Activated CD4-positive, alpha-beta T cell treated with anti-CD3 and anti-CD28 coated beads, Interleukin-2, amount 50 U/mL, for 48 hours (primary cell): ENCODE results near the gene RPAP3.
"Not testable (repeated sequence)": the region's sequence is repeated elsewhere in the genome, so short reads cannot be mapped to it uniquely, and the experiment has no call there.

Source experiments
- DNase-seq, 2 experiments: peaks; one replicate each; pipeline ENCODE4 v3.0.0-alpha.2; 2020

RPAP3 gene

DNA sequence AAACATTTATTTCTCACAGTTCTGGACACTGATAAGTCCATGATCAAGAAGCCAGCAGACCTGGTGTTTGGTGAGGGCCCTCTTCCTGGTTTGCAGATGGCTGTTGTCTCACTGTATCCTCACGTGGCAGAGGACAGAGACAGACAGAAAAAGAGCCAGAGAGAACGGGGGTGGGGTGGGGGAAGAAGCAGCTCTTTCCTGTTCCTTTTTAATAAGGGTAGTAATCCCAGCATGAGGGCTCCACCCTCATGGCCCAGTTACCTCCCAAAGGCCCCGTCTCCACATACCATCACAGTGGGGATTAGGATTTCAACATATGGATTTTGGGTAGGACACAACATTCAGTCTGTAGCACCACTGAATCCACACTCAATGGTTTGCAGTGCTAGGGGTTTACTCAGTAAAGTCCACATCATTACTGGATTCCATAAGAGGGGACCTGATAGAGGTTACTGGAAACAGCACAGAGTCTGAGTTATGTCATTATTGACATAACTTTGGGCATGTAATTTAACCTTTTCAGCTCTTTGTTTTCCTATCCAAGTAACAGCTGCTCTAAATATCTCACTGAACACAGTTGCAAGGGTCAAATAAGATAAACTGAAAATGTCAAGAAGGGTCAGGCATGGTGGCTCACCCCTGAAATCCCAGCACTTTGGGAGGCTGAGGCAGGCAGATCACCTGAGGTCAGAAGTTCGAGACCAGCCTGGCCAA is 53.2 kb downstream of the RPAP3 start:
- DNase-seq = no peak

DNA sequence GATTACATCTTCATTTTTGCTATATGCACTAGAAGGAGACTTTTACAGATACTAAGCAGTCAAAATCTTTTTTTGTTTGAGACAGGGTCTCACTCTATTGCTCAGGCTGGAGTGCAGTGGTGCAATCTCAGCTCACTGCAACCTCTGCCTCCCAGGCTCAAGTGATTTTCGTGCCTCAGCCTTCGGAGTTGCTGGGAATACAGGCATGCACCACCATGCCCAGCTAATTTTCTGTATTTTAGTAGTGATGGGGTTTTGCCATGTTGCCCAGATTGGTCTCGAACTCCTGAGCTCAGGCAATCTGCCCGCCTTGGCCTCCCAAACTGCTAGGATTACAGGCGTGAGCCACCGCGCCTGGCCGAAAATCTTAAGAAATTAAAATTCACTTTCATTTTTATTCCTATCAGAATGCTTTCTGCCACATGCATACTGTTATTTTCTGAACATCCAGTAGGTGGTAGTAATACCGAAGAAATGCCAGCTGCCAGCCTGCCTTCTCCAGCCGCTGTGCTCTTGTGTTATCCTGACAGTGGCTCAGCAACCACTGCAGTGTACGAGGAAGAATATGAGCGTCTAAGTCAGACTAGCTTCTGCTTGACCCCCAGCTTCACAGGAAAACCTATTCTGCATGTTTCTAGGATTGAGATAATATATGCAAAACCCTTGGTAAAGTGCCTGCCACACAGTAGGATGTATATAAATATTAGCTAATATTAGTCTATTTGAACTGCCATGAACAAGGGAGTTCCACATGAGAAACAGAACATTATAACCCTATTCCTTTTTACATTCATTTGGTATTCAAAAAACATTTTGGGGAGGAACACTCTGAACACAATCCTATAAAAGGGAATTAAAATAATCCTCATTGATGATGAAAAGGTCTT is 54.2 kb downstream of the RPAP3 start:
- DNase-seq = peak; percentile 36 to 43

DNA sequence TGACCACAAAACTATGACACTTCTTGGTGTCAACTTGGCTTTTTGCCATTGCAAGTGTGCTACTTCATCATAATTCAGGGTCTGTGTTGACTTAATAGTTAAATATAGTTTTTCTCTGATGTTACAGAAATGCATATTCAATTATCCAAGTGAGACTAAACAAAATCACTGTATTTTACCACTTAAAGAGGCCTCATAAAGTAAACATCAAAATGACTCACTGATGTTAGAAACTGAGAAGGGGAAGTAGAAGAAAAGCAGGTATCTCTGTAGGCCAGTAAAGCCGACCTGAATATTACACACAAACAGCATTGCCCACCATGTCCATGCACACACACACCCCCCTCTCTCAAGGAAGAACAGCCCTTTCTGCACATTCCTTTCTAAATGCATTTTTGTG is 55.4 kb downstream of the RPAP3 start:
- DNase-seq = no peak

DNA sequence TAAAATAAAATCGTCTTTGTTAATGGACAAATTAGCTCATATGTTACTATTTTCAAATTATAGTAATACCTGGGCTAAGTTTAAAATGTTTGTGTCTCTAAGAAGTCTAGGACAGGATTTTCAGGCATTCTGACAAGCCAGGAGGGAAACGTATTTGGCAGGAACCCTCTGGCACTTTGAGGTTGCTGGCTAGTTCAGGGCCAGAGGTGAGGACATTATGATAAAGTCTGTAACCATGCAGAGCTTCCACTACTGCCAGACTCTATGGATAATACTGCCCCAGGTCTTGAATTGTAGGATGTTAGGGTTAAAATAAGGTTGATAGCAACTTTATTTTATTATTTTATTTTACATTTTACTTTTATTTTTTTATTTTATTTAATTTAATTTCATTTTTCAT is 56.4 kb downstream of the RPAP3 start:
- no peak for DNase-seq

DNA sequence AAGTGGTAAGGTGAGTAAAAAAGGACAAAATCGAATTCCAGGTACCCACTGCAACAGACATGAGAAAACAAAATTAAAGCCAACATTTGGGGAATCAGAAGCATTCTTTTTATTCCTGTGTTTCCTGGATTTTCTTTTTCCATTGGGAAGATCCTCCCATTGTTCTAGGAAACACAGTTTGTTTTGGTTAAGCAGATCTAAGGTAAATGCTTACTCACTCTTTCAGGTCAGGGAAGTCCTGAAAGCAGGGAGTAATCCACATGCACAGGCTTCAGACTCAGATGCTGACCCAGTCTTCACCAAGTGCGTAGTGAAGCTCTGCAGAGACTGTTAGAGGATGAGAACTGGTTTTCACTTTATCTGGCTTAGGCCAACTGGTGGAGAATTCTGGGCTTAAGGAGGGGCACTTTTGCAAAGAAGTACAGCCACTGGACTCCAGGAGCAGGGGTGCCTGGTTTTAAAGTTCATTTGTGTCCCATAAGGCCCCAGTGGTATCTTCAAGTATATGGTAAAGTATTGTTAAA is 57.7 kb downstream of the RPAP3 start:
- DNase-seq = no peak

DNA sequence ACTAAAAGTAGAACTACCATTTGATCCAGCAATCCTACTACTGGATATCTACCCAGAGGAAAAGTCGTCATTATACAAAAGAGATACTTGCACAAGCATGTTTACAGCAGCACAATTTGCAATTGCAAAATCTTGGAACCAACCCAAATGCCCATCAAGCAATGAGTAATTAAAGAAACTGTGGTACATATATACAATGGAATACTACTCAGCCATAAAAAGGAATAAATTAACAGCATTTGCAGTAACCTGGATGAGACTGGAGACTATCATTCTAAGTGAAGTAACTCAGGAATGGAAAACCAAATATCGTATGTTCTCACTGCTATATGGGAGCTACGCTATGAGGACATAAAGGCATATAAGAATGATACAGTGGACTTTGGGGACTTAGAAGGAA is 63.5 kb downstream of the RPAP3 start:
- not testable (repeated sequence) for DNase-seq

DNA sequence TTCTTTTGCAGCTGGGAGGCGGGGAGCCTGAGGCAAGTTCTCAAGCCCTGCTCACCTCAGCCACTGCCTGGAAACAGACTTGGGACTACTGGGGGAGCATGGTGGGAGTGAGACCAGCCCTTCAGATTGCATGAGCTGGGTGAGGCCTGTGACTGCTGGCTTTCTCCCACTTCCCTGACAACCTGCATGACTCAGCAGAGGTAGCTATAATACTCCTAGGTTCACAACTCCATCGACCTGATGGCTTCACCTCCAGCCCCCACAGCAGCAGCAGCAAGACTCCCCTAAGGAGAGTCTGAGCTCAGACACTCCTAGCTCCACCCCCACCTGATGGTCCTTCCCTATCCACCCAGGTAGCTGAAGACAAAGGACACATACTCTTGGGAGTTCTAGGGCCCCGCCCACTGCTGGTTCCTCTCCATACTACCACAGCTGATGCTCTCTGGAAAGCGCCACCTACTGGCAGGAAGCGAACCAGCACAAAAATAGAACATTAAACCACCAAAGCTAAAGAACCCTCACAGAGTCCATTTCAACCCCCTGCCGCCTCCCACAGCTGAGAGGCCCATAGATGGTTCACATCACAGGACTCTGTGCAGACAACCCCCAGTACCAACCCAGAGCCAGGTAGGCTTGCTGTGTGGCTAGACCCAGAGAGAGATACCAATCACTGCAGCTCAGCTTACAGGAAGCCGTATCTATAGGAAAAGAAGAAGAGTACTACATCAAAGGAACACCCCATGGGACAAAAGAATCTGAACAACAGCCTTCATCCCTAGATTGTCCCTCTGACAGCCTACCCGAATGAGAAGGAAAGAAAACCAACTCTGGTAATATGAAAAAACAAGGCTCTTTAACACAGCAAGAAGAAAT is 68.7 kb downstream of the RPAP3 start:
- peak; percentile 56 to 68 for DNase-seq

DNA sequence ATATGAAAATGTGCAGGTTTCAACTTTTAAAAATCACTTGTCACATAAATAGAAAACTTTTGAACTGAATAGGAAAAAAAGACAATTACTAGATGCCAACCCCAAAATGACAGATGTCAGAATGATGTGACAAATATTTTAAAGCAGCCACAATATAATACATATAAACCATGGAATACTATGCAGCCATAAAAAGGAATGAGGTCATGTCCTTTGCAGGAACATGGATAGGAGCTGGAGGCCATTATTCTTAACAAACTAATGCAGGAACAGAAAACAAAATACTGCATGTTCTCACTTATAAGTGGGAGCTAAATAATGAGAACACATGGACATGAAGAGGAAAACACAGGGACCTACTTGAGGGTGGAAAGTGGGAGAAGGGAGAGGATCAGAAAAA is 70.1 kb downstream of the RPAP3 start:
- not testable (repeated sequence) for DNase-seq

DNA sequence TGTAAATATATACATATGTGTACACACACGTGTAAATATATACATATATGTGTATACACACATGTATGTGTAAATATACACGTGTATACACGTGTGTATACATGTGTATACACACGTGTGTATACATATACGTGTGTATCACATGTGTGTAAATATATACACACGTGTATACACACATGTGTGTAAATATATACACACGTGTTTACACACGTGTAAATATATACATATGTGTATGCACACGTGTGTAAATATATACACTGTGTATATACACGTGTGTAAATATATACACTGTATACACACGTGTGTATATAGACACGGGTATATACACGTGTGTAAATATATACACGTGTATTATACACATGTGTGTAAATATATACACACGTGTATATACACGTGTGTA is 71.7 kb downstream of the RPAP3 start:
- no peak for DNase-seq

DNA sequence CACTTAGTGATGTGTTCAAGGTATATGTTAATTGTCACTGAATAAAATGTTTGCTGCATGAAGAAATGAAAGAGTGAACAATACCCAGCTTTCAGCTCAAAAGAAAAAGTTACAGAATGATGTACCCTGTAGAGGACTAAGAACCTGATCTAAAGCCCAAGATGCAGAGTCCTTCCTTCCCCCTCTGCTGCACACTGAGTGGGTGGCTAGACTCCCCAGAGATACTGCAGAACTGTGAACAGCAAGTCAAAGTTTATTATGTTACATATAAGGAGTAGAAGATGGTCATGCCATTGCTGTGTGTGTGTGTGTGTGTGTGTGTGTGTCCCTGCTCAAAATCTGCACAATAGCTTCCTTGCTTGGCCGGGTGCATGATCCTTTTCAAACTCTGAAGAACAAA is 83.9 kb downstream of the RPAP3 start:
- DNase-seq = no peak

DNA sequence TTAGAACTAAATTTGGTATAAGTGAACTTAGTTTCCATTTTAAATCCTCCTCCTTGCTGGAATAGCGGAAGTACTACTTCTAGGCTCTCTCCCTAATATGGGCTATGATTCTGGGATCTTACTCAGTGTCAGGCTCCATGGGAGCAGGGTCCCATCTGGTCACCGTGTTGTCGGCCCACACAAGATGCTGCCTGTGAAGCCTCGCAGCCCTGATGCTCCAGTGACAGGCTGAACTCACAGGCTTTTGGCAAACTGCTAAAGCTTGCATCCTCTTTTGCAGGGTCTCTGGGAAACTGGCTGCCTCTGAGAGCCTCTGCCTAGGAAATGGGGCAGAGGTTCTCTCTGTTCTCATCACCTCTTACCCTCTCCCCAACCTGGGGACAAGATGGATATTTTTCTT is 88.4 kb downstream of the RPAP3 start:
- DNase-seq = no peak

DNA sequence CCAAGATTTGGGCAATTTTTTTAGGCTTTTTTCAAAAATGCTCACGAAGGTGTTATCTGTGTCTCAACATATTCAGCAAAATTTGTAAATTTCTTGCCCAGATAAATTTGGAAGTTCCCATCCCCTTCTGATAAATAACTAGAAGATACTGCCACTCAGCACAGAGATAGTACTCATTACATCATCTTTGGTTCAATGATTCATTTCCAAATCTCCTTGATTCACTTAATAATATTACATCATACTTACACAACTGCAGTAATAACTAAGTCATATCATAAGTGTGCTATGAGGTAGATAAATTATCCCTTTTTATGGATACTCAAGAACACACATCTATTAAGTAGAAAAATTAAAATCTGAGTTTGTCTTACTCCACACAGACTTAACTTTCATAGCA is 89.4 kb downstream of the RPAP3 start:
- DNase-seq = no peak

DNA sequence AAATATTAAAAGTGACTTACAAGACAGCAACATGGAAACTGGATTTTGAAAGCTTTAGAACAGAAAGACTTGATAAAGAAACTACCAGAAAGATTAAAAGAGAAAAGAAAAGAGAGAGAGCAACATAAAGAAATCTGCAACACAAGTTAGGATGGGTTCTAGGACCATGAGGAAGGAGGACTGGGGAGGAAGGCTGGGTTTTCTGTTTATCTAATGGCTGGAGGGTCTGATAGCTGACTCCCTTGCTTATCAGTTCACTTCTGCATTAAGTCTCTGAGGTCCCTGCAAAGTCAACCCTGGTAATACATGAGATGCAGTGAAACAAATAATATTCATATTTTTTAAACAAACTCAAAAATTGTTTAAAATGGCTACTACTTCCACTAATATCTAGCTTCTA is 90.1 kb downstream of the RPAP3 start:
- no peak for DNase-seq

DNA sequence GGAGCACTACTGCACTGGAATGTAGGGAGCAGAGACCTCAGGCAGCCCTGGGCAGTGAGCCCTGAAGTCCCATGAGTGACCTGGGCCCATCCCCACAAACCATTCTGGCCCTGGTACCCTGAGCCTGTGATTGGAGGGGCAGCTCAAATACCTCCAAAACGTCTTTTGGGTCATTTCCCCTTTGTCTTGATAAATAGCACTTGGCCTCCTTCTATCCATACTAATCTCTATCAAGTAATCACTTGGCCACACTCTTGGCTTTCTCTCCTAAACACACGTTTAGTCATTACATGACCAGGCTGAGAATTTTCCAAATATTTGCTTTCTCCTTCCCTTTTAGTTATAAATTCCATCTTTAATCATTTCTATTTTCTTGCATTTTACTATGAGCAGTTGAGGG is 91.3 kb downstream of the RPAP3 start:
- no peak for DNase-seq

DNA sequence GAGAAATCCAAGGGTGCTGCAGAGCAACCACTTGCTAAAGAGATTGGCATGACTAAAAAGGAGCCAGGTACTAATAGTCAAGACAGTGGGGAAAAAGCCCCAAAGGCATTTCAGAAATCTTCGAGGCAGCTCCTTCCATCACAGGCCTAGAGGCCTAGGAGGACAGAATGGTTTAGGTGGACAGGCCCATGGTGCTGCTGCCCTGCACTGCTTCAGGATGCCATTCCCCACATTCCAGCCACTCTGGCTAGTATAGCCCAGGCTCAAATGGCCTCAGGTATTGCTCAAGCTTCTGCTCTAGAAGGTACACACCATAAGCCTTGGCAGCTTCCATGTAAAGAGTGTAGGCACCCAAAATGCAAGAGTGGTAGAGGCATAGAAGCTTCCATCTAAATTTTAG is 92.9 kb downstream of the RPAP3 start:
- DNase-seq = no peak

DNA sequence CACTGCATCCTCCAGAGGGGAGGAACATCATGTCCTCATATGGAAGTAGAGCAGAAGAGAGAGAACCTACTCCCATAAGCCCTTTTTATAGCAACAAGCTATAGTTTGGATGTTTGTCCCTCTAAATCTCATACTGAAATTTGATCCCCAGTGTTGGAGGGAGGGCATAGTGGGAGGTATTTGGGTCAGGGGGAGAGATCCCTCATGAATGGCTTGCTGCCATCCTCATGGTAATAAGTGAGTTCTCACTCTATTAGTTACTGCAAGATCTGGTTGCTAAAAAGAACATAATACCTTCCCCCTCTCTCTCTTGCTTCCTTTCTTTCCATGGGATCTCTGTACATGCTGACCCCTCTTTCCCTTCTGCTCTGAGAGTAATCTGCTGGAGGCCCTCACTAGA is 93.9 kb downstream of the RPAP3 start:
- no peak for DNase-seq
